Jurkat, Clone E6-1 (cell line): ENCODE results near the gene TALDO1.
"Not testable (repeated sequence)": the region's sequence is repeated elsewhere in the genome, so short reads cannot be mapped to it uniquely, and the experiment has no call there.

ENCODE experiments used
- DNase-seq: peaks from one replicate; pipeline ENCODE4 v3.0.0-alpha.2; 2011; ENCODE audit warnings: low read depth, low spot score
- H3K4me3 ChIP-seq: 2 replicates; pipeline ENCODE4 v1.5.1; 2011; ENCODE audit warnings: mild to moderate bottlenecking, low read length, control low read depth, moderate library complexity

Gene TALDO1

DNA sequence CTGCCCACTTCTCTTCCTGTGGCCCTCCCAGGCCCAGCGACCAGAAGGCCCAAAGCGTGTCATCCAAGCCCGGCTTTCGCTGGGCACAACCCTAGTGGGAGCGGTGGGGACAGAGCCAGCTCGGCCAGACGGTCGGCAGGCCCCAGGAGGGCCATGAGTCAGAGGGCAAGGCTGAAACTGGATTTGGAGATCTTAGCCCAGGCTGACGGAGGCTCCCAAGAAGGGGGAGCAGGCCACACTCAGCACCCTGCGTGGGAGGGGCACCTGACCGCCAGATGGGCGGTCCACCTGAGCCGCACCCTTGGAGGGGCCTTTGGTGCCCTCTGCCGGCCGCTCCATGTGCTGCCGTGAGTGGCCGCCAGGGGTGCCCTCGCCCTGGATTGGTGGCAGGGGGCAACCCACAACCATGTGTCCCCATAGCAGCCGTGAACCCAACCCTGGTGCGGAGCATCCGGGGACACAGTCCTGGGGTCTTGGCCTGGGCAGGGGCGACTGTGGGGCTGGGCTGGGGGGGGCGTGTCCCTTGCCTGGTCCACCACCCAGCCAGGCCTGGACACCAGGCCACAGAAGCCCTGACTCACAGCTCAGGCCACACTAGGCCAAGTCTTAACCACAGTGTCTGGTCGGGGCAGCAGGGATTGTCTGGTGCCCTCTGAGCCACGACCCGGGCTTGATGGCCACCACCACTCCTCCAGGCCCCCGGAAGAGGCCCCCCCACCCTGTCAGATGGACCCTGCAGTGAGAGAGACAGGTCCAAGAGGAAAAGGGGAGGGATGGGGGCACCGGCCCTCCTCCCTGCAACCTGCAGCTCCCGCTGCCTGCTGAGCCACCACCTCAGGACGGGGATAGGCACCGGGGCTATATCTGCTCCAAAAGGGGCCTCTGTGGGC lies 19.2 kb upstream of the TALDO1 start:
- no peak overlapping the region for H3K4me3 ChIP-seq
- DNase-seq = peak; percentile 48

- no peak overlapping the region for H3K4me3 ChIP-seq
These were observed 18.3 kb upstream of the TALDO1 start for GRCh38 chr11:728901-729491.

GRCh38 chr11:729492-730074 lies 17.7 kb upstream of the TALDO1 start:
- DNase-seq = no peak

More at GRCh38 chr11:728901-729491, 18.3 kb upstream of the TALDO1 start:
- no peak for DNase-seq

GRCh38 chr11:733072-733471 lies 14.2 kb upstream of the TALDO1 start:
- H3K4me3 ChIP-seq = no peak overlapping the region
- no peak for DNase-seq

More at GRCh38 chr11:729492-730074, 17.7 kb upstream of the TALDO1 start:
- no peak overlapping the region for H3K4me3 ChIP-seq

DNA sequence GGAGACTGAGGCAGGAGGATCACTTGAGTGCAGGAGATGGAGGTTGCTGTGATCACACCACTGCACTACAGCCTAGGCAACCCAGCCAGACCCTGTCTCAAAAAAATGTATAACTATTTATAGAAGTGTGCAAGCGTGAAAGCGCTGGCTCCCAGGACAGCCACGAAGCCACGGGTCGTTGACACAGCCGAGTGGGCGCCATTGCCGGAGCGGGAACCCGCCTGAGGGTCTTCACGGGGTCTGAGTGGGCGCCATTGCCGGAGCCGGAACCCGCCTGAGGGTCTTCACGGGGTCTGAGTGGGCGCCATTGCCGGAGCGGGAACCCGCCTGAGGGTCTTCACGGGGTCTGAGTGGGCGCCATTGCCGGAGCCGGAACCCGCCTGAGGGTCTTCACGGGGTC lies 12.7 kb upstream of the TALDO1 start:
- not testable (repeated sequence) for DNase-seq, H3K4me3 ChIP-seq

DNA sequence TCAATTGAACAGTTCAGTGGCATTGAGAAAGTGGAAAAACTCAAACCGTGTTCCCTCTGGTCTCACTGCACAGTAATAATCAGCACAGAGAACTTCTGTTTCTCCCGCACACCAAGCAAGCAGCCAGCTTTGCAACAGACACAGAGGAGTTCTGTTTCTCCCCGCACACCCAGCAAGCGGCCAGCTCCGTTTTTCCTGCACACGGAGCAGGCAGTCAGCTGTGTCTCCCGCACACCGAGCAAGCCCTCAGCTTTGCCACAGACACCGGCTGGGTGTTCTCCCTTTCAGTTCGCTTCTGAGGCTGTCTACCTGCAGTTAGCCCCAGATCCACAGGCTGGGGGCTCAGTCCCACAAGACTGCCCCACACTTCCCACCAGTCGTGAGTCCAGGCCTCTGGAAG lies 9.9 kb upstream of the TALDO1 start:
- DNase-seq = no peak
- no peak overlapping the region for H3K4me3 ChIP-seq

DNA sequence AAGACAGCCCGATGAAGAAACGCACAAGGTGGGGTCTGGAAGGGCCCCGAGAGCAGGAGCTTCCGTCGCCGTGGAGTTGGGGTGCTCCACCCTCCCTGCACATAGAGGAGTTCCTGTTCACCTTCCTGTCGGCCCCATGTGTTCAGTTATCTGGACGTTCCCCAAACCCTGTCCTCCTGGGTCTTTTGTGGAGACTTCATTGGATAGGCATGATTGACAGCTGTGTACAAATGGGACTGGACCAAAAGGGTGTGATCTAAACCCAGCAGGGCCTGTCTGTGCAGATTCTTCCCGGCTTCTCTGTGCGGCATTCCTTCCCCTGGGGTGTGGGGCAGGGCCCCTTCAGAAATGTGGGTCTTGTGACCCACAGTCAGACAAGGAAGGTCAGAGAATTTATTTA lies 9.4 kb upstream of the TALDO1 start:
- DNase-seq = not testable (repeated sequence)

GRCh38 chr11:742156-742546 lies 5.1 kb upstream of the TALDO1 start:
- H3K4me3 ChIP-seq = no peak overlapping the region
- DNase-seq = no peak

More for the DNA sequence above, 9.4 kb upstream of the TALDO1 start:
- H3K4me3 ChIP-seq = not testable (repeated sequence)

- DNase-seq = no peak
- no peak overlapping the region for H3K4me3 ChIP-seq
These were observed 4.6 kb upstream of the TALDO1 start for GRCh38 chr11:742571-743201.

GRCh38 chr11:745428-745827 lies 1.8 kb upstream of the TALDO1 start:
- no peak overlapping the region for H3K4me3 ChIP-seq
- DNase-seq = no peak

DNA sequence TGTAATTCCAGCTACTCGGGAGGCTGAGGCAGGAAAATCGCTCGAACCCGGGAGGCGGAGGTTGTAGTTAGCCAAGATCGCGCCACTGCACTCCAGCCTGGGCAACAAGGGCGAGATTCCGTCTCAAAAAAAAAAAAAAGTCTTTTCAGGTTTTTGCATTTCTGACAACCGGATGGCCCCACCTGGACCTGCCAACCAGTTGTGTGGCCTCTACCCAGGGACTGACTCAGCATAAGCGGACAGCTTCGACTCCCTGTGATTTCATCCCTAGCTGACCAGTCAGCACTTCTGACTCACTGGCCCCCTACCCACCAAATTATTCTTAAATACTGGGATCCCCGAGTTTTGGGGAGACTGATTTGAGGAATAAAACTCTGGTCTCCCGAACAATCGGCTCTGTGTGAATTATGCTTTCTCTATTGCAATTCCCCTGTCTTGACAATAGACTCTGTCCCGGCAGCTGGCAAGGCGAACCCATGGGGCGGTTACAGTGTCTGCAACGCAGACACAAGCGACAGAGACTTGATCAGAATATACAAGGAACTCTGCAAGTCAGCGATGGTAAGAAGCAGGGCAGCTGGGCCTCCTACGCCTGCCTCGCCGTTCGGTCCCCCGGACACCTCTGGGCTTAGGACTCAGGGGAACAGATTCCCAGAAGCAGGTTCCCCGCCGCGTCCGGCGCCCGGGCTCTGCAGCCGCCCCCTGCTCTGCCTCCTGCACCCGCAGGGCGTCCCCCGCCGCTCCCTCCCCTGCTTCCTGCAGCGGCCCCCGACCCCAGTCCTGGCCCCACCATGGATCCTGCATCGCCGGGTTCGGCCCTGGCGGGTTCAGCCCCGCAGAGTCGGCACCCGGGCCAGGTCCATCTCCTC lies 741 bp upstream of the TALDO1 start:
- peak; percentile 40 for DNase-seq
- peak overlapping the region; percentile 86 for H3K4me3 ChIP-seq

- no peak for DNase-seq
- peak overlapping the region; percentile 86 for H3K4me3 ChIP-seq
These were observed 719 bp downstream of the TALDO1 start for GRCh38 chr11:748007-748359.

DNA sequence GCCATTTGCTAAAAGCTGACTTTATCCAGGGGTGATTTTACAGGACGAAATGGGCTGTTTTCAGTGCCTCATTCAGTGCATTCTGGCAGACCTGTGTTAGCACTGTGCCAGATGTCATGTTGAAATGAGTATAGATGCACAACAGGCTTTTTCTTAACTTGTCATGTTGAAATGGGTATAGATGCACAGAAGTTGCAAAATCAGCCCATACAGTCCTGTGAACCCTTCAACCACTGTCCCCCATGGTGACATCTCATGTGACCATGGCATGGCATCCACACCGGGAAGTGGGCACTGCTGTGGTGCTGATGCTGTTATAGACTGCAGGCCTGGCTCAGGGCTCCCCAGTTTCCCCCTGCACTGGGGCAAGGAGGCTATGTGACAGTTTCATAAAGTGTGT lies 2.5 kb downstream of the TALDO1 start:
- DNase-seq = no peak
- H3K4me3 ChIP-seq = no peak overlapping the region

DNA sequence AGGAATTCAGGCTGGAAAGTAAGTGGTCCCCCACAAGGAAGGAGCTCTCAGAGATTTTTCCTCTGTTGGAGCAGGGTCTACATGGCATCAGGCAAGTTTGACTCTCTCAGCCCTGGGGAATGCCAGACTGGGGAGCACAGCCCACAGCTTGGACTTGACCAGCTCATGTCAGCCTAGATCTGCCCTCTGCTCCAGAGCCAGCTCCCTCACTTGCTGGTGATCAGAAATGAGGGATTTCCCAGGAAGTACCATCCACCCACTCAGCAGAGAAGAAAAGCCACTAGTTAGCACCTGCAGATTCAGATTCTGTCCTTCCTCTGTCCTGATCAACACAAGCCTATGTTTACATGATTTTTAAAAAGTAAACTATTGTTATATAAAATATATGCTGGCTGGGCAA lies 13.0 kb downstream of the TALDO1 start:
- H3K4me3 ChIP-seq = no peak overlapping the region
- DNase-seq = no peak

GRCh38 chr11:761526-762108 lies 14.4 kb downstream of the TALDO1 start:
- no peak overlapping the region for H3K4me3 ChIP-seq
- no peak for DNase-seq

GRCh38 chr11:762421-763072 lies 15.3 kb downstream of the TALDO1 start:
- peak; percentile 45 for DNase-seq
- H3K4me3 ChIP-seq = no peak overlapping the region

- H3K4me3 ChIP-seq = no peak overlapping the region
- DNase-seq = no peak
These were observed 15.8 kb downstream of the TALDO1 start for GRCh38 chr11:763073-763463.
